ENCODE data around the gene POU2AF3. TPM values are rescaled to one million over a fixed set of nuclear protein-coding genes. Genes with fewer than 3 reads are reported as not detected.
"Not testable (repeated sequence)": the region's sequence is repeated elsewhere in the genome, so short reads cannot be mapped to it uniquely, and the experiment has no call there.

Gene POU2AF3
- polyA plus RNA-seq (ENCODE audit: insufficient read length), result 4.7 TPM

DNA sequence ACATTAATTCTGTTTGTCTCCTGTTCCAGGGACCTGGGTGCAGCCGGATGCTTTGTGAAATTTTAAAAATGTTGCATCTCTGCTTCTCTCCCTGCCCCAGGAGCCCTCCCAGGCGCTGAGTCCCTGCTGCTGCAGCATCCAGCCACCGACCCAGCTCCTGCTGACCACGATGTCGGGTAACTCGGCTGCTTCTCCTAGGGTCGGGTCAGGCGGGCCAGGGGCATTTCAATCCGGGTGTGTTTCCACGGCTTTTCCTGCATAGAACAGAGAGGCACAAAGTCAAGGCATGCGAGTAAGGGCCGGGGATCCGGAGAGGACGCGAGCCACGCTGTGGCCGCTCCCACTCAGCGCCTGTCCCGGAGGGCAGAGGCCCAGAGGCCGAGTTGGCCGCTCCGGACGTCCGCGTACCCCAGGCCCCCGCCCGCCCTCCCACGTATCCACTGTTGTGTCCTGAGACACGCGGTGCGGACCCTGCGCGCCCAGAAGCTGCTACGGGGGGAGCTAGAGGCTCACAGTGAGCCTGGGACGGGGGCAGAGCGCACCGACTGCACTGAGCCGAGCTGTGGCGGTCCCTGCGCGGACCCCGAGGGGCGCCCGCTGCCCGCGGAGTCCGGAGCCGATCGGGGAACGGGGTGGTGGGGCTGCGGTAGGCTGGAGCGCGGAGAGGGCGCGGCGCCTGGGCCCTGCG lies at the start of gene POU2AF3:
POU2AF3 (plus strand) TSS at position 134 of the 688 bp plus-strand sequence; CDS start at position 170, 36 bp downstream.
- DNase-seq, result no peak

GRCh38 chr11:111250936-111251335 lies 47.4 kb upstream of the POU2AF3 start:
- no peak for DNase-seq

- no peak for DNase-seq
Observed at GRCh38 chr11:111253131-111253530, 45.2 kb upstream of the POU2AF3 start.

- no peak for DNase-seq
Observed at GRCh38 chr11:111253630-111254029, 44.7 kb upstream of the POU2AF3 start.

- DNase-seq, result no peak
Observed at GRCh38 chr11:111258046-111258445, 40.3 kb upstream of the POU2AF3 start.

DNA sequence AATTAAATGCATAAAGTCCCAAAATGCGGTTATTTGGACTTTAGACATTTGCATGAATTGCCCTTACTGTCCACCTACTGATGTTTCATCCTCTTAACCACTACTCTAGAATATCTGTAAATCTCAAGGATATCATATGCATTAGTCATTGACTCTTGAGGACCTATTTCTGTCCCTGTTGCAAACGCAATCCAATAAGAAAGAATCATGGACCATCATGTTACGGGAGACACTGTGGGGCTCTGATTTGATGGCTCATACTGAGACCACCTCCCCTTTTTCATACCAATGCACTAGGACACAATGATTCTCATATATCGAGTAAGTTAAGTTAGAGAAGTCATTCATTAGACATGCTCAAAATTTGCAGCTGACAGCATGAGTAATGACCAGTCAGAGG lies 38.5 kb upstream of the POU2AF3 start:
- no peak for DNase-seq

DNA sequence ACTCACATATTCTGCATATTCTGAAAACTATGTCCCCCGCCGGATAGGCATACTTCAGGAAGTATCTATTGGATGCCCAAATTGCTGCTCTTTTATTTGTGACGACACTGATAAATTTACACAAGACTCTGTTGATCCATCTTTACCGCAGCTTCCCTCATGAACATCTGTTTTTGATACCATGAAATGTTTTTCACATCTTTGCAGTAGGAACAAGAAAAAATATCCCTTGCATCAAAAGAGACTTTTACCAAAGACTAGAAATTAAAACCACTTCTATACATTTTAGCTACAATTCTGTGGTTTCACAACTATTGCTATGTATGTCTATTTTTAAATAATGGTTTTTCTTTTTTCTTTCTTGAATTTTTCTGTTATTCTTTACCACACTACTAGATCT lies 37.5 kb upstream of the POU2AF3 start:
- no peak for DNase-seq

DNA sequence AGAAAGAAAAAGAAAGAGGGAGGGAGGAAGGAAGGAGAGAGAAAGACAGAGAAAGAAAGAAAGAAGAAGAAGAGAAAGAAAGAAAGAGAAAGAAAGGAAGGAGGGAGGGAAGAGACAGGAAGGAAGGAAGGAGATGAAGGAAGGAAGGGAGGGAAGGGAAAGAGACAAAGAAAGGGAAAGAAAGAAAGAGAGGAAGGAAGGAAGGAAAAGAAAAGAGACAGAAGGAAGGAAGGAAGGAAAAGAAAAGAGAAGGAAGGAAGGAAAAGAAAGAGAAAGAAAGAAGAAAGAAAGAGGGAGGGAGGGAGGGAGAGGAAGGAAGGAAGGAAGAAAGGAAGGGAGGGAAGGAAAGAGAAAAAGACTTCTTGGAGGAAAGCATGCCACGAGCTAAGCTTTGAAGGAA lies 33.7 kb upstream of the POU2AF3 start:
- DNase-seq, result no peak

DNA sequence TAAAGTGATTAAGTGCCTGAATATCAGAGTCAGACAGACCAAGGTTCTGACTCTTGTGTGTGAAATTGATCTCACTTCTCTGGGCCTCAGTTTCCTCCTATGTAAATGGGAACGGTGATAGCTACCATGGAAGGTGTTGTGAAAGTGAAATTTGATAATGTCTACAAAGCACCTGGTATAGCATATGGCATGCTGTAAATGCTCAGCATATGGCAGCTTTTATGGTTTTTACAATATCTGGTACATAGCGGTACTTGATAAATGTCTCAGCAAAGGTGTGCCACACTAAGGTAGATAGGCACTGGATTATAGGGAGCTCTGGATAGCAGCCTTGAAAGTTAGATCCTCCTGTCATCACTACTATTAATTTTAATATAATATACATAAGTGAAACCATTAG lies 32.9 kb upstream of the POU2AF3 start:
- no peak for DNase-seq

DNA sequence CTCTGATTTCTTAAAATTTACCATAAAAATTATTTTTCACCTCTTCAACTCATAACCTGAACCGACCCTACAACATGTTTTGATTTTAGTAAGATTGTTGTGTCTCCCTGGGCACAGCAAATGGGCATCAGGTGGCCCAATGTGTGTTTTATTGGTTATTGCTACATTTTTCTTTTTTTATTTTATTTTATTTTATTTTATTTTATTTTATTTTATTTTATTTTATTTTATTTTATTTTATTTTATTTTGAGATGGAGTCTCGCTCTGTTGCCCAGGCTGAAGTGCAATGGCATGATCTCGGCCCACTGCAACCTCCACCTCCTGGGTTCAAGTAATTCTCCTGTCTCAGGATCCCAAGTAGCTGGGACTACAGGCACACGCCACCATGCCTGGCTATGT lies 30.0 kb upstream of the POU2AF3 start:
- not testable (repeated sequence) for DNase-seq

DNA sequence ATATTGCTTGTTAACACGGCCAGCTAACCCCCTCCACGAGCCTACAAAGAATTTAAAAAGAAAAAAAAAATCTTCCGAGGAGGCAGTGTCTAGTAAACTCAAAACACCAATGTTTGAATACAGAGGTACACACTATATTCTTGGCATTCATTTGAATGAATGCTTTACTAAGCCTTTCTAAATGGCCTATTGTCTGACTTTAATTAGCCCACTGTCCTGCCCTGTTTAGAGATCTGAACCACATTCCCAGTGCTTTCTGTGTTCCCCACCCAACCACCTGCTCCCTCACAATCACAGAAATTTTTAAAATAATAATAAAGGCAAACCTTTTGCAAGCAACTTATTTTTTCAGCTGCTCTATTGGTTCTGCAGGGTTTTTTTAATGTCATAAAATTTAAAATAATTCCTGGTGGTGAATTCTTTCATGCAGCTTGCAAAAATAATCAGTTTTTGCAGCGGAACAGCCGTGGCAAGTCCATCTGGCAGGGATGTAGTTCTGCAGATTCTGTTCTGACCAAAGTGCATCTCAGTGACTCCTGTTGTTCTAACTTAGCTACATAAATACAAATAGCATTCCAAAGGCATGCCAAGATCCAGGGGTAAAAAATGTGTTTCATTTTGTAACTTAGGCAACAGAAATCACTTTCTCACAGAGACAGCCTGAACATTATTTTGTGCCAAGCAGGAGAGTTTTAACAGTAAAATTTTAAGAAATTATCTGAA lies 29.0 kb upstream of the POU2AF3 start:
- peak; percentile 42 for DNase-seq

DNA sequence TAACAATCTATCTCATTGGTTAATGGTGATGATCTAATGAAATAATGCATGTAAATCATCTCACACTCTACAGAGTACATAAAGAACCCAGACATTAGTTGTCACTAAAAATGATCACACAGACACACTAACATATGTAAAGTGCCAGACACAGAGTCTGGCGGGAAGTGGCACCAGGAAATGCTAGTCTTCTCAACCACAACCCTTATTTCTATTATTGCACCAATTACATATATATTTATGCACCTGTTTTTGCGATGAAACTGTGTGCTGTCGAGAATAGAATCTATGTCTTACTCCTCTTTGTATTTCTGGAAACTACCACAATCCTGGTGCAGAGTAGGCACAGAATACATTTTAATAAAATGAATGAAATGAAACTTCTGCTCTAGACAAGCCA lies 25.9 kb upstream of the POU2AF3 start:
- no peak for DNase-seq

DNA sequence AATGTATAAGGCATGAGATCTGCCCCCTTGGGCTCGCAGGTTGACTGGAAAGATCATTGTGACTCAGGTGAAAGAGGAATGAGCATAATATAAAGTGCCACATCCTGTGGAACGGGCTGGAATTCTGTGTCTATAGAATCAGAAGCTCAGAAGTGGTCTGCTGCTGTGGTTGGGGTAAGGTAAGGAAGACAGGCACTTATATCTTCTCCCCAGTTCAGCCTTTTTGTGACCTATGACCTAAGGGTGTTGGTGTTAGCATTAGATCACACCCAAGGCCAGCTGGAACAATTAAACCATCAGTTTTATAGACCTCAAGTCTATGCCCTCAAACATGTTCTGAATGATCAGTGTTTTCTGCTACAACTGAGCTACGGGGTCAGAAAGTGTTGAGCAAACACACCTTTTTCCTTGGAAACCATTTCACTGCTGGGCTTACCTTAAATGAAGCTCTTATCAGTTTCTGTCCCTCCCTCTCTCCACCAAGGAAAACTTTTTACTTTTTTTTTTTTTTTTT lies 15.7 kb upstream of the POU2AF3 start:
- no peak for DNase-seq

GRCh38 chr11:111283945-111284481 lies 14.3 kb upstream of the POU2AF3 start:
- DNase-seq, result no peak

DNA sequence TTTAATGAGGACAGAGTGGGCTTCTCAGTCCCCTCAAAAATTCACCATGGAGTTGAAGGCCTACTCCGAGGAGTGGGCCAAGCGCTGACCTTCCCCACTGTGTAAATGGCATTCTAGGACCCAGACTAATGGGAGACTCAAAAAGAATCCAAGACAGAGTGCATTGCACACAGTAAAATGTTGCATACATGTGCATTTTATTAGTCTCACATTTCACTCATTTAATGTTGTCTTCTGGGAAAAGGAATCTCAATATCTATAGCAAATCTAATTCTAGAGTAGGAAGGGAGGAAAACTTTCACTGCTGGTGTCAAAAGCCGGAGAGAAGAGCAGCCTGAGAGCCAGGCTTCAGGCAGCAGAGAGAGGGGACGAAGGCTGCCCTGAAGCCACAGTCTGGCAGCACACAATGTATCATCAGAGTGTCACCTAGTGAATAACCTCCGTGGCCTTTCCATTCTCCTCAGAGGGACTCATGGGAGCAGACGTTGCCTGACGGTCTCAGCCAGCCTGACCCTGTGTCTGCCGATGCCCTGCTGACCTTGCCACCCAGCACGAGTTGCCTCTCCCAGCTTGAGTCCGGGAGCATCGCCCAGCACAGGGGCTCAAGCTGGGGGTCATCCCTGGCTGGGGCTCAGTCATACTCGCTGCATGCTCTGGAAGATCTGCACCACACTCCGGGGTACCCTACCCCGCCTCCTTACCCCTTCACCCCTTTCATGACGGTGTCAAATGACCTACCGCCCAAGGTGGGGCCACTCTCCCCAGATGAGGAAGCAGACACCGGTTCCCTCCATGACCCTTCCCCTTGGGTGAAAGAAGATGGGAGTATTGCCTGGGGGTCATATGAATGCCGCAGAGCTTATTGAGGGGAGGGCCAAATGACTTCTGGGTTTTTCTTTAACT lies 12.9 kb upstream of the POU2AF3 start:
- no peak for DNase-seq

- no peak for DNase-seq
Observed at GRCh38 chr11:111291764-111292163, 6.6 kb upstream of the POU2AF3 start.

DNA sequence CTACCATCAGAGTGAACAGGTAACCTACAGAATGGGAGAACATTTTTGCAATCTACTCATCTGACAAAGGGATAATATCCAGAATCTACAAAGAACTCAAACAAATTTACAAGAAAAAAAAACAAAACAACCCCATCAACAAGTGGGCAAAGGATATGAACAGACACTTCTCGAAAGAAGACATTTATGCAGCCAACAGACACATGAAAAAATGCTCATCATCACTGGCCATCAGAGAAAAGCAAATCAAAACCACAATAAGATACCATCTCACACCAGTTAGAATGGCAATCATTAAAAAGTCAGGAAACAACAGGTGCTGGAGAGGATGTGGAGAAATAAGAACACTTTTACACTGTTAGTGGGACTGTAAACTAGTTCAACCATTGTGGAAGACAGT lies 5.9 kb upstream of the POU2AF3 start:
- DNase-seq, result not testable (repeated sequence)

DNA sequence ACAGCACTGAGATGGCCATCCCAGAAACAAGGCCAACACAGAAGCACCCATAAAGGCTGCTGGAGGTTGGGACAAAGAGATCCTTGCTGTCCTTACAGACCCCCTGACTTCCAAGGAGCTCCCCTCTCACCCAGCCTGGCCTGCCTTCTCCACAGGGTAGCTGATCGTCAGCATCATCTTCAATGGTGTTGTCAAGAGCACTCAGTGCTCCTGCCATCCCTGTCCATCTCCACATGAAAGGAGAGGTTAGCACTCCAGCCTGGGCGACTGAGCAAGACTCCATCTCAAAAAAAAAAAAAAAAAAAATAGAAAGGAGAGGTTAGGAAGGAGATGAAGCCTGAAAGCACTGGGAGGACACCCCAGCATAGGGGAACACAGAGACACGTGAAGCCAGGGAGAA lies 2.1 kb upstream of the POU2AF3 start:
- no peak for DNase-seq

GRCh38 chr11:111297696-111298095 lies 650 bp upstream of the POU2AF3 start:
- DNase-seq, result no peak

DNA sequence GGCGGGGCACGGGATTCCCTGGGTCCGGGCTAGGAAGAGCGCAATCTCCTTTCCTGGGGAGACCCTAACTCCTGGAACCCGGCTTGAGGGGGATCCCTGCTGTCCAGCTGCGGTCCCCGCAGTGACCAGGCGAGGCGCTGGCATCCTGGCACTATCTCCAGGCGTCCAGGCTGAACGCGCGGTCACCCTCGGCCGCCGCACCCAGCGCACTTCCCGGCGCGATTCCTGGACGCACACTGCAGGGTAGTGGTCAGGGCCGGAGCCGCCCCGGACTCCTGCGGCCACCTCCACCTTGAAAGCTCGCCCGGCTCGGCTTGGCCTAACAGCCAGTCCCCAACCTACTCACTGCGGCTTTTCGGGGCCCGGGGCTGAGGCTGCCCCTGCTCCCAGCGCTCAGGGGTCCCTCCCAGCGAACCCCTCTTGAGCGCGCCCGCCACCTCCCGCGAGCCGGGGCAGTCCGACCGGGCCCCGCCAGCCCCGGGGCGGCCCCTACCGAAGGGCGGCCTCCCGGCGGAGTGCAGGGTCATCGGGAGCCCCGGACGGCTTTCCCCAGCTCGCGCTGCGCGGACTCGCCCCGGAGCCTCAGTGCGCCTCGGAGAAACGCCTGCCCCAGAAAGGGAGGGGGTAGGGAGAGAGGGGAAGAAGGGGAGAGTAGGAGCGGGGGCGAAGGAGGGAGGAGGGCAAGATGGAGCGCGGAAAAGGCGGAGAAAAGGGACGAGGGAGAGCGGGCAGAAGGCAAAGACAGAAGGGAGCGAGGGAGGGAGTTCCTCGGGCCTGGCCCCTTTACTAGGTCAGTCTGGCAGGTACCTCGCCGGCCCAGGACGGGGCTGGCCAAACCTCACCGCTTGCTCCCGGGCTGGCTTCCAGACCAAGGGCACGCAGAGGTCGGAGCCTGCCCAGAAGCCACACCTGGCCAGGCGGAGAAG lies 1.0 kb downstream of the POU2AF3 start:
- peak; percentile 67 for DNase-seq

DNA sequence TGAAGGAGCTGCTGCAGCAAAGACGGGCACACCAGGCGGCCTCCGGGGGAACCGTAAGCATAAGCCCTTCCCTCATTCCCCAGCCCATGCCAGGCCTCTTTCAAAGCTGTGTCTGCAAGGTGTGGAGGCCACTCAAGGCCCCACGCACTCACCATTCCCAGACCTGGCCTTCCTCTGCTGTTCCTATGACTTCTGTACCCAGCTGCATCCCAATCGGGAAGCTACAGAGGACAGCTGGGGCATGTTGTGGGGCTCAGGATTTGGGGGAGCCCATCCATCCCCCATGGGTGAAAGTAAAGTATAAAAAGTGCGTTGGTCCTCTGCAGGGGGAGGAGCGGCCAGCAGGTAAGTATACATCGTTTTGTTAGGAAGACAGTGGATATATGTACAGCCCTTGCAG lies 2.2 kb downstream of the POU2AF3 start:
- no peak for DNase-seq
